OCI-LY3 (cell line): ENCODE data around the gene ANK3.

ENCODE experiments used
- EZH2phosphoT487 ChIP-seq: fragments of 200-600 bp; shearing (Covaris generic); IDR thresholded peaks from 2 replicates; pipeline ENCODE4 v1.6.1; 2018; ENCODE audit warnings: antibody characterized with exemption, mixed run types, low read depth
- TF ChIP-seq, protein P1 (sequence below): fragments of 200-600, 300-600 bp; sonication (generic); IDR thresholded peaks from 2 replicates; pipeline ENCODE4 v1.5.1; 2014; ENCODE audit warnings: antibody characterized with exemption, low read length, low read depth

- TF ChIP-seq, protein P1, sequence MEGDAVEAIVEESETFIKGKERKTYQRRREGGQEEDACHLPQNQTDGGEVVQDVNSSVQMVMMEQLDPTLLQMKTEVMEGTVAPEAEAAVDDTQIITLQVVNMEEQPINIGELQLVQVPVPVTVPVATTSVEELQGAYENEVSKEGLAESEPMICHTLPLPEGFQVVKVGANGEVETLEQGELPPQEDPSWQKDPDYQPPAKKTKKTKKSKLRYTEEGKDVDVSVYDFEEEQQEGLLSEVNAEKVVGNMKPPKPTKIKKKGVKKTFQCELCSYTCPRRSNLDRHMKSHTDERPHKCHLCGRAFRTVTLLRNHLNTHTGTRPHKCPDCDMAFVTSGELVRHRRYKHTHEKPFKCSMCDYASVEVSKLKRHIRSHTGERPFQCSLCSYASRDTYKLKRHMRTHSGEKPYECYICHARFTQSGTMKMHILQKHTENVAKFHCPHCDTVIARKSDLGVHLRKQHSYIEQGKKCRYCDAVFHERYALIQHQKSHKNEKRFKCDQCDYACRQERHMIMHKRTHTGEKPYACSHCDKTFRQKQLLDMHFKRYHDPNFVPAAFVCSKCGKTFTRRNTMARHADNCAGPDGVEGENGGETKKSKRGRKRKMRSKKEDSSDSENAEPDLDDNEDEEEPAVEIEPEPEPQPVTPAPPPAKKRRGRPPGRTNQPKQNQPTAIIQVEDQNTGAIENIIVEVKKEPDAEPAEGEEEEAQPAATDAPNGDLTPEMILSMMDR: no peak
- no peak for TF ChIP-seq EZH2phosphoT487
Observed at GRCh38 chr10:60309371-60309770, 80.3 kb downstream of the ANK3 start.
